ENCODE measurements around the gene TOP2A. TPM values are rescaled to one million over a fixed set of nuclear protein-coding genes. Genes with fewer than 3 reads are reported as not detected.
"Not testable (repeated sequence)": the region's sequence is repeated elsewhere in the genome, so short reads cannot be mapped to it uniquely, and the experiment has no call there.

TOP2A gene
- total and polyA plus RNA-seq, 9 of the 15 experiments (the other 6 are each of a cell fraction or from before 2014, with no cell fraction given): 133 to 347 (median 259) TPM

- TF ChIP-seq MEF2D (tag; conservative IDR thresholded peaks at IDR 0.05; ENCODE audit: low read depth) (0 out of 2 replicates have a peak, but pooled peaks have one; percentile 49), ZNF639 (CRISPR knock-in tag; conservative IDR thresholded peaks at IDR 0.05 in 1 of 2, IDR thresholded peaks at IDR 0.05 in 1 of 2) (peak in 1 of 2 experiments; percentile 50; a peak in 1 of 4 replicates), NR4A1 (tag; IDR thresholded peaks at IDR 0.05) (peak; percentile 92), ARNT (IDR thresholded peaks at IDR 0.05) (peak; percentile 79 to 81; a peak in 2 of 4 replicates), ZNF592 (IDR thresholded peaks at IDR 0.05) (peak; percentile 86), PYGO2 (tag; IDR thresholded peaks at IDR 0.05) (0 out of 2 replicates have a peak, but pooled peaks have one; percentile 25), CREB5 (CRISPR knock-in tag; IDR thresholded peaks at IDR 0.05) (peak; percentile 78; the same call in 1 of the 2 replicates), IRF9 (tag; IDR thresholded peaks at IDR 0.05) (peak; percentile 56; the same call in 1 of the 2 replicates), CBX1 (IDR thresholded peaks at IDR 0.05; ENCODE audit: low read depth) (peak; percentile 29; the same call in 1 of the 2 replicates), ARID1B (IDR thresholded peaks at IDR 0.05) (peak; percentile 45; the same call in 1 of the 2 replicates), SMARCA4 (IDR thresholded peaks at IDR 0.05) (0 out of 2 replicates have a peak, but pooled peaks have one; percentile 9), ZNF583 (CRISPR knock-in tag; IDR thresholded peaks at IDR 0.05) (peak; percentile 85; the same call in 1 of the 2 replicates), ZNF668 (CRISPR knock-in tag; IDR thresholded peaks at IDR 0.05) (peak; percentile 81; the same call in 1 of the 2 replicates), ZNF239 (CRISPR knock-in tag; IDR thresholded peaks at IDR 0.05) (peak; percentile 45; the same call in 1 of the 2 replicates)
- TF ChIP-seq, protein P1, sequence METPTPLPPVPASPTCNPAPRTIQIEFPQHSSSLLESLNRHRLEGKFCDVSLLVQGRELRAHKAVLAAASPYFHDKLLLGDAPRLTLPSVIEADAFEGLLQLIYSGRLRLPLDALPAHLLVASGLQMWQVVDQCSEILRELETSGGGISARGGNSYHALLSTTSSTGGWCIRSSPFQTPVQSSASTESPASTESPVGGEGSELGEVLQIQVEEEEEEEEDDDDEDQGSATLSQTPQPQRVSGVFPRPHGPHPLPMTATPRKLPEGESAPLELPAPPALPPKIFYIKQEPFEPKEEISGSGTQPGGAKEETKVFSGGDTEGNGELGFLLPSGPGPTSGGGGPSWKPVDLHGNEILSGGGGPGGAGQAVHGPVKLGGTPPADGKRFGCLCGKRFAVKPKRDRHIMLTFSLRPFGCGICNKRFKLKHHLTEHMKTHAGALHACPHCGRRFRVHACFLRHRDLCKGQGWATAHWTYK (CRISPR knock-in tag; IDR thresholded peaks at IDR 0.05): 0 out of 2 replicates have a peak, but pooled peaks have one; percentile 70
- TF ChIP-seq, protein P2, sequence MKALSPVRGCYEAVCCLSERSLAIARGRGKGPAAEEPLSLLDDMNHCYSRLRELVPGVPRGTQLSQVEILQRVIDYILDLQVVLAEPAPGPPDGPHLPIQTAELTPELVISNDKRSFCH (CRISPR knock-in tag; IDR thresholded peaks at IDR 0.05): not testable (repeated sequence)
- TF ChIP-seq, protein P2 (tag; IDR thresholded peaks at IDR 0.05): peak; percentile 75
- TF ChIP-seq NR4A1 (CRISPR knock-in tag; IDR thresholded peaks at IDR 0.05): not testable (repeated sequence)
Measured at GRCh38 chr17:40372644-40373043, 45.1 kb downstream of the TOP2A start (continued).
